Psoas muscle (tissue), 8 donors: Measurements from ENCODE around the gene DAAM2. TPM values are rescaled to one million over a fixed set of nuclear protein-coding genes. Genes with fewer than 3 reads are reported as not detected.
A peak's percentile ranks its signal among the peaks of the same experiment; 100 is the strongest.

Experiments used
- ATAC-seq, 4 donors: fragments of 200-7000 bp; cut with Tn5 transposase; one replicate each; pipeline ENCODE4 v1.9.1; 2020; ENCODE audit warnings: moderate library complexity in 3 of 4, mild to moderate bottlenecking in 2 of 4
- DNase-seq, 2 donors: peaks; one replicate each; pipeline ENCODE4 v3.0.0-alpha.2; 2020
- H3K27ac ChIP-seq: fragments of 200-600 bp; one replicate; pipeline ENCODE4 v1.8.0; 2022
- H3K27me3 ChIP-seq, 3 donors: fragments of 200-600 bp in 1 of 3; one replicate each; pipeline versions ENCODE4 v1.6.1 to v1.8.0; 2013 to 2022; ENCODE audit warnings: low read length in 2 of 3, mild to moderate bottlenecking in 2 of 3, moderate library complexity in 1 of 3; ENCODE audit not compliant: insufficient read depth in 3 of 3
- H3K36me3 ChIP-seq, 2 donors: fragments of 200-600 bp in 1 of 2; one replicate each; pipeline versions ENCODE4 v1.6.1 to v1.8.0; 2013 to 2022; ENCODE audit warnings: low read depth in 1 of 2, mild to moderate bottlenecking in 1 of 2, moderate library complexity in 1 of 2; ENCODE audit not compliant: insufficient read depth in 1 of 2
- H3K4me1 ChIP-seq: fragments of 200-600 bp; one replicate; pipeline ENCODE4 v1.8.0; 2022
- H3K4me3 ChIP-seq: fragments of 200-600 bp; one replicate; pipeline ENCODE4 v1.8.0; 2022; ENCODE audit warnings: mild to moderate bottlenecking
- H3K9me3 ChIP-seq: fragments of 200-600 bp; one replicate; pipeline ENCODE4 v1.8.0; 2022
- WGBS, 3 donors: extraction: QIAGEN DNeasy Blood & Tissue Kit; methylation state at CpG; one replicate each; pipeline versions ENCODE4 v1.1.6 to v1.1.7; 2013; 5-methylcytosine and 5-hydroxymethylcytosine counted together
- intact Hi-C, 2 donors: fragments of 100-400 bp; cut with DNase I; formaldehyde crosslinking; loops; one replicate each; pipeline versions ENCODE4 v1.11.0 to v1.14.2; 2022
- polyA plus RNA-seq, 3 donors: library from polyadenylated mRNA; stranded (reverse); fragments of 200-250 nt; gene quantifications; one replicate each; pipeline ENCODE4 v1.2.3, GENCODE V29; 2013
- total RNA-seq, 4 donors: library from RNA; stranded (reverse); fragmentation: NEBNext Ultra II Directional in 2 of 4; extraction: Animal tissue kit (Norgen Biotek cat#: 25700) in 2 of 4; gene quantifications; one replicate each; pipeline versions ENCODE4 v1.2.1 to v1.2.4, GENCODE V29; 2021 to 2023
- TF ChIP-seq, protein P1 (sequence below): fragments of 200-600 bp; IDR thresholded peaks from one replicate; pipeline ENCODE4 v1.8.0; 2022; ENCODE audit warnings: antibody characterized with exemption
- donor health status: healthy with polysubstance abuse.
- donor health status: DM: no; HTN: no; CAD: no; lungs with moderate emphysema.
- donor health status: Bipolar disorder and iron deficiency.
- donor health status: healthy.
- donor health status: DM: yes; HTN: yes; CAD: no.
- donor health status: DM: no; HTN: no; CAD: no.
- donor health status: DM: no; HTN: no; CAD: no.
- donor health status: DM: yes; HTN: yes; CAD: no.

DAAM2 gene
- total and polyA plus RNA-seq, 7 donors: 7.0 to 67.1 (median 26.5) TPM

DNA sequence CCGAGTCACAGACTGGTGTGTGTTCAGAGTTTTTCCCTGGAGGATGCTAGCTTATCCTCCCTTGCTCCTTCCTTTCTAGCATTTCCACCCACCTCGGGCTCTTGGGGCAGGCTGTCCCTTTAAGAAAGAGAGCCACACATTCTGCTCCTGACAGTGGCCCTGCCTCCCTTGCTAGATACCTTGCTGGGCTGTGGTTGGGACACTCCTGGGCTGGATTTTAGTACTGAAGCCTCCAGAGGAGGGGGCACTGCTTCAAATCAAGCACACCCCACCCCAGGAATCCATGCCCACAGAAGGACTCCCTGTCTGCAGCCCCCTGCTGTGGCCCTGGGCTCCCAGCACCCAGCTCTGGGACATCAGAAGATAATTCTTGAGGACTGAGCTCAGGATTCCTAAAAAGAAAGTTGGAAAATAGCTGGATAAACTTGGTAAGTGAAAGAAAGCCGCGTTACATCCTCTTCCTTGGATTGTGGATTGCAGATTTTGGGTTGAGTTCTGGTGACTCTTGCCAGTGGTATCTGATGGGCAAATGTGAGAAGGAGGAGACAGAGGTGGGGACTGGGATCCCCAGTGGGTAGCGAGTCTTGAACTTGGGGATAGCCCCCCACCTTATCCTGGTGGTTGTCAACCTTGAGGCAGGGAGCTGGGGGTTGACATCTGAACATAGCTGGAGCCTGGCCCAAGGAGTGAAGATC is 29.0 kb downstream of the DAAM2 start:
- H3K27me3 ChIP-seq: no peaks in the 10 kb centered on the region
- peaks cover 48% of the 10 kb centered on the region for H3K4me1 ChIP-seq
- H3K9me3 ChIP-seq: no peaks in the 10 kb centered on the region
- peak overlapping the region; percentile 38 for H3K4me3 ChIP-seq
- no peaks in the 10 kb centered on the region for H3K36me3 ChIP-seq
- intact Hi-C loops: no loop called here
- TF ChIP-seq, protein P1, sequence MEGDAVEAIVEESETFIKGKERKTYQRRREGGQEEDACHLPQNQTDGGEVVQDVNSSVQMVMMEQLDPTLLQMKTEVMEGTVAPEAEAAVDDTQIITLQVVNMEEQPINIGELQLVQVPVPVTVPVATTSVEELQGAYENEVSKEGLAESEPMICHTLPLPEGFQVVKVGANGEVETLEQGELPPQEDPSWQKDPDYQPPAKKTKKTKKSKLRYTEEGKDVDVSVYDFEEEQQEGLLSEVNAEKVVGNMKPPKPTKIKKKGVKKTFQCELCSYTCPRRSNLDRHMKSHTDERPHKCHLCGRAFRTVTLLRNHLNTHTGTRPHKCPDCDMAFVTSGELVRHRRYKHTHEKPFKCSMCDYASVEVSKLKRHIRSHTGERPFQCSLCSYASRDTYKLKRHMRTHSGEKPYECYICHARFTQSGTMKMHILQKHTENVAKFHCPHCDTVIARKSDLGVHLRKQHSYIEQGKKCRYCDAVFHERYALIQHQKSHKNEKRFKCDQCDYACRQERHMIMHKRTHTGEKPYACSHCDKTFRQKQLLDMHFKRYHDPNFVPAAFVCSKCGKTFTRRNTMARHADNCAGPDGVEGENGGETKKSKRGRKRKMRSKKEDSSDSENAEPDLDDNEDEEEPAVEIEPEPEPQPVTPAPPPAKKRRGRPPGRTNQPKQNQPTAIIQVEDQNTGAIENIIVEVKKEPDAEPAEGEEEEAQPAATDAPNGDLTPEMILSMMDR: no peak
- H3K27ac ChIP-seq: peak overlapping the region; percentile 70
- DNase-seq (no peak), ATAC-seq (peak in 1 of 4 donors; percentile 5)
- WGBS, 3 donors: 43 to 63% (median 56%) methylated on average over 5 of the region's 5 CpGs

DNA sequence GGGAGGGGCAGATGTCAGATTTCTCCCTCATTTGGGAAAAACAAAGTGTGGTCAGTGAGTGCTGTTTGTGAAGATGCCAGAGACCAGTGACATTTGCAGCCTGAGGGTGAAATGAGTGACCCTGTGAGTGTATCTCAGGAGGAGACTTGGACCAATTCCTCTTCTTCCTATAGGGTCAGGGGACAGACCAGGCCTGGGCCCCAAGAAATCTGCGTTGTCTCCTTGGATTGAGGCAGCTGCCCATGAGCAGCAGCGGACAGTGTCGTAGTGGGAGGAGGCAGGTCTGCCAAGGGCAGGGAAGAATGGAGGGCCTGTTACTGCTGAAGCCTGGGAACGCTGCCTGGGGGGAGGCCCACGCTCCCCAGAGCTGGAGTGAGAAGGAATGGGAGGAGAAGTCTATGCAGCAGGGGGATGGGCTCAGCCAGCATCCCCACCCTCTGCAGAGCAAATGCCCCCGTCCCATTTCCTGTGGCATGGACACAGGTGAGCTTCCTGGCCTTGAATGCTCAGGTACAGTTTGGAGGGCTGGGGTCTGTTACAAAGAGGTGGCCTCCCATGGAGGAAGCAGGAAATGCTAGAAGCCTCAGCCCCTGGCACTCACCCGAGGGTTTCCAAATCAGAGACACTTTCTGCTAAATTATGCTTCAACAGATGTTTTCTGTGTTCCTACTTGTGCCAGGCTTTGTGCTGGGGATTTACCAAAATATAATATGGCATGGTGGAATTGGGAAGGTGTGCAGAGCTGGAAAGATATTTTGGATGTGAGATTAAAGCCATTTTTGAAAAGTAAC is 29.8 kb downstream of the DAAM2 start:
- WGBS, 3 donors: 35 to 63% (median 48%) methylated on average over 7 of the region's 7 CpGs
- intact Hi-C loops: no loop called here
- TF ChIP-seq, protein P1: no peak
- no peaks in the 10 kb centered on the region for H3K9me3 ChIP-seq
- no peaks in the 10 kb centered on the region for H3K36me3 ChIP-seq
- peaks cover 48% of the 10 kb centered on the region for H3K4me1 ChIP-seq
- DNase-seq (peak in 1 of 2 donors; percentile 69), ATAC-seq (no peak)
- peak overlapping the region; percentile 70 for H3K27ac ChIP-seq
- H3K27me3 ChIP-seq: no peaks in the 10 kb centered on the region
- peak overlapping the region; percentile 38 for H3K4me3 ChIP-seq

DNA sequence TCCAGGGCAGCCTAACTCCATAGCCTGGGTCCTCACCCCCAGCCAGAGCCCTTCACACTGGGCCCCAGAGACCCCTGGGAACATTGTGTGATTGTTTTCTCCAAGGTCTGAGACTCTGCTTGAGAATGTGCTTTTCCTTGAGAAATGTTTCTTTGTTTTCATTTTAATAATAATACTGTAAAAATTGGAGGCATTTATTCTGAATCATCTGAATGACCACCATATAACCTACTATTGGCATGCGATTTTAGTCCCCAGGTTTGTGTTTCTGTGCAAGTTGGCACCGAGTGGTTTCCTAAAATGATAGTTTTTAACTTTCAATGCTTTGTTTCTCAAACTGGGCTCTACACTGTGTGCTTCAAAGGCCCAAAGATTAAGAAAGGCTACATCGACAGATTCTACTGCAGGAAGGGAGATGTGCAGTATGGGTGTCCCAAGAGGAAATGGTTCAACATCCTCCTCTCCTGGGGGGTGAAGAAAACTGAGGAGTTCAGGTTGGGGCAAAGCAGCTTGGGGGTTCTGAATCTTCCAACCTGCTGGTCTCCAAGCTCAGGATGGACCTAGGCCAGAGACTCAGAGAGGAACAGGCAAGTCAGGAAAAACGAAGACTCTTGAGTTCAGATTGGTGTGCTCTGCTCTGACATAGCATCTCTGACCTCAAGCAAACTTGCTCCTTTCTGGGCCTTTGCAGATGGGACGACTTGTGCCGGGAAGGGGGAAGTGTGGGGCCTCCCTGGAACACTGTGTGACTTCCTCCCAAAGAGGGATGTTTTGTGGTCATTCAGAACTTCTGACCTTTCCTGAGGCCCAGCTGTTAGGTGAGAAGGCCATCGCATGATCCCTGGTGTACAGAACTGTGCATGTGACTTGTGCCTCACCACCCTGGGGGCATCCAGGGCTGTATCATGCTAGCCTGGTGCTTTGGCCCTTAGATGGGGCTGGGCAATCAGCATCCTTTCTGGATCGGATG is 31.0 kb downstream of the DAAM2 start:
- Histone ChIP-seq H3K4me3 (peak overlapping the region; percentile 38), H3K9me3 (no peaks in the 10 kb centered on the region), H3K27me3 (no peaks in the 10 kb centered on the region), H3K27ac (peak overlapping the region; percentile 70), H3K36me3 (no peaks in the 10 kb centered on the region), H3K4me1 (peaks cover 48% of the 10 kb centered on the region)
- peak; percentile 65 to 90 for DNase-seq
- intact Hi-C loops: no loop called here
- TF ChIP-seq, protein P1: no peak
- ATAC-seq: peak; percentile 47 to 86 (median 80)
- WGBS, 3 donors: 31 to 65% (median 55%) methylated on average over 8 of the region's 8 CpGs

DNA sequence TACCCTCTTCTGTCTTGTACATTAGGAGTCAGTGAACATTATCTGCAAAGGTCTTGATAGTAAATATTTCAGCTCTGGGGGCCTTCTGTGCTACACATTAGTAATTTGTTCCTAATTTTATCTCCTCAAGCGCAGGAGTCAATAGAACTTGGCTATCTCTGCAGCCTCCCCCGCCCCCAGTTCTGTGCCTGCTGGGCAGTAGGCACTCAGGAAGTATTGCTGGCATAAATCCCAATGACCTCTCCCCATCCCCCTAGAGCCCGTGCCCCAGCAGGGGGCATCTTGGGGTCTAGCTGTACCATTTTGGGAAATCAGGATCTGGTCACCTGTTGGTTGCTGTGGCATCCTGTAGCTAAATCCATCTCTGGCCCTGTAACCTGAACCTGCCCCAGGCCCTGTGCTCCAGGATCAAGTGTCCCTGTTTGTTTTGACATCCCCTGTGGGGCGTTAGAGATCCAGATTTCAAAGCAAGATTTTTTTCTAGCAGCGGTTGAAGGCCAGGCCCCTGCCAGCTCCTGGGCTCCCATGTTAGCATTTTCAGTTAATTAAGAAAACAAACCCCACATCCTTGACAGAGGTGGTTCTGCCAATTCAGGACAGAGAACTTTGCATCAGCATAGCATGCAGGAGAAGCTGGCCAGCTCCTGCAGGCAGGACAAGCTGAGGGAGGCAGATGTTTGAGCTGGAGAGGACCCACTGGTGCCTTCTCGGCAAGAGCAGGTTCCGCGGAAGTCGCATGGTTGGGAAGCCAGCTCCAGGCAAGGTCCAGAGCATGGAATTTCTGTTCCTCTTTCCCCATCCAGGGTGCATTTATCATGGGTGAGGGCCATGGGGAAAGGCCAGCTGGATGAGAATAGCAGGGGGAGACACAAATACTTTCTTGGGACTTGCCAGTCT is 32.1 kb downstream of the DAAM2 start:
- peak; percentile 37 to 81 (median 74) for ATAC-seq
- Histone ChIP-seq H3K4me3 (peak overlapping the region; percentile 5), H3K27ac (peak overlapping the region; percentile 70), H3K4me1 (peaks cover 41% of the 10 kb centered on the region), H3K27me3 (no peaks in the 10 kb centered on the region), H3K9me3 (no peaks in the 10 kb centered on the region), H3K36me3 (no peaks in the 10 kb centered on the region)
- 24 to 42% (median 26%) methylated on average over 9 of the region's 9 CpGs for WGBS, 3 donors
- peak in 1 of 2 donors; percentile 74 for DNase-seq
- intact Hi-C loops: no loop called here
- TF ChIP-seq, protein P1: no peak
